Measurements from ENCODE around the gene SPTBN1. TPM values are rescaled to one million over a fixed set of nuclear protein-coding genes. Genes with fewer than 3 reads are reported as not detected.
A peak's percentile ranks its signal among the peaks of the same experiment; 100 is the strongest.

The SPTBN1 gene
- total RNA-seq, 1 experiment from 2014 or later: 171 TPM

GRCh38 chr2:54570925-54571694 lies 115.0 kb downstream of the SPTBN1 start:
- POLR2A ChIA-PET: interaction anchor here (0.7 to 14.1 kb wide), 15 partner anchors 9 to 602 kb away, joined by 3 to 427 read pairs (median 4); no protein-coding TSS in a partner anchor
- CTCF ChIA-PET: interaction anchor here (0.6 to 3.3 kb wide), 4 partner anchors 12 to 242 kb away, joined by 3 to 21 read pairs (median 6); no protein-coding TSS in a partner anchor
- Mint-ChIP-seq H3K36me3 (ENCODE audit: insufficient read depth, unreplicated experiment) (peaks cover 6% of the 10 kb centered on the region), H3K27me3 (ENCODE audit: insufficient read depth, unreplicated experiment) (no peaks in the 10 kb centered on the region), H3K4me1 (ENCODE audit: insufficient read depth, unreplicated experiment) (peaks cover 68% of the 10 kb centered on the region), H3K27ac (ENCODE audit: low read depth, unreplicated experiment) (peak overlapping the region; percentile 94), H3K9me3 (ENCODE audit: unreplicated experiment) (no peaks in the 10 kb centered on the region), H3K4me3 (ENCODE audit: unreplicated experiment) (peak overlapping the region; percentile 63)
- TSS peak; percentile 40 for BruUV-seq (replicated peaks)
- DNase-seq (ENCODE audit: unreplicated experiment): peak; percentile 87
- TF ChIP-seq CTCF (IDR thresholded peaks at IDR 0.05; ENCODE audit: unreplicated experiment): no peak
- intact Hi-C loops (cut with micrococcal nuclease): loop anchor here (1.0 kb wide), 1 partner anchor 11 kb away; no protein-coding TSS in a partner anchor

- peaks cover 6% of the 10 kb centered on the region for H3K36me3 Mint-ChIP-seq (ENCODE audit: insufficient read depth, unreplicated experiment)
- peaks cover 79% of the 10 kb centered on the region for H3K4me1 Mint-ChIP-seq (ENCODE audit: insufficient read depth, unreplicated experiment)
- TF ChIP-seq CTCF (IDR thresholded peaks at IDR 0.05; ENCODE audit: unreplicated experiment): no peak
- H3K9me3 Mint-ChIP-seq (ENCODE audit: unreplicated experiment): no peaks in the 10 kb centered on the region
- H3K4me3 Mint-ChIP-seq (ENCODE audit: unreplicated experiment): peak overlapping the region; percentile 63
- ChIA-PET CTCF (interaction anchor here (0.5 to 1.8 kb wide), 3 partner anchors 13 to 521 kb away, joined by 3 to 7 read pairs (median 3); no protein-coding TSS in a partner anchor), POLR2A (interaction anchor here (0.7 to 14.1 kb wide), 14 partner anchors 7 to 1046 kb away, joined by 3 to 427 read pairs (median 4); no protein-coding TSS in a partner anchor)
- intact Hi-C loops (cut with micrococcal nuclease): no loop called here
- no TSS peak for BruUV-seq (replicated peaks)
- H3K27me3 Mint-ChIP-seq (ENCODE audit: insufficient read depth, unreplicated experiment): no peaks in the 10 kb centered on the region
- DNase-seq (ENCODE audit: unreplicated experiment): peak; percentile 77
- peak overlapping the region; percentile 94 for H3K27ac Mint-ChIP-seq (ENCODE audit: low read depth, unreplicated experiment)
These were observed 116.1 kb downstream of the SPTBN1 start for GRCh38 chr2:54572262-54572635.

GRCh38 chr2:54572636-54573536 lies 116.8 kb downstream of the SPTBN1 start:
- intact Hi-C loops (cut with micrococcal nuclease): no loop called here
- Mint-ChIP-seq H3K36me3 (ENCODE audit: insufficient read depth, unreplicated experiment) (peaks cover 6% of the 10 kb centered on the region), H3K27ac (ENCODE audit: low read depth, unreplicated experiment) (peak overlapping the region; percentile 94), H3K4me1 (ENCODE audit: insufficient read depth, unreplicated experiment) (peaks cover 85% of the 10 kb centered on the region), H3K27me3 (ENCODE audit: insufficient read depth, unreplicated experiment) (no peaks in the 10 kb centered on the region), H3K4me3 (ENCODE audit: unreplicated experiment) (peak overlapping the region; percentile 63), H3K9me3 (ENCODE audit: unreplicated experiment) (no peaks in the 10 kb centered on the region)
- POLR2A ChIA-PET: interaction anchor here (1.2 to 14.1 kb wide), 6 partner anchors 11 to 43 kb away, joined by 3 to 427 read pairs (median 9); no protein-coding TSS in a partner anchor
- TF ChIP-seq CTCF (IDR thresholded peaks at IDR 0.05; ENCODE audit: unreplicated experiment): no peak
- DNase-seq (ENCODE audit: unreplicated experiment): no peak
- CTCF ChIA-PET: interaction anchor here (1.8 kb wide), 1 partner anchor 20 kb away, joined by 7 read pairs; no protein-coding TSS in a partner anchor
- BruUV-seq (replicated peaks): TSS peak; percentile 28
